Measurements from ENCODE around the gene DIS3L2.
"Not testable (repeated sequence)": the region's sequence is repeated elsewhere in the genome, so short reads cannot be mapped to it uniquely, and the experiment has no call there.

The DIS3L2 gene

DNA sequence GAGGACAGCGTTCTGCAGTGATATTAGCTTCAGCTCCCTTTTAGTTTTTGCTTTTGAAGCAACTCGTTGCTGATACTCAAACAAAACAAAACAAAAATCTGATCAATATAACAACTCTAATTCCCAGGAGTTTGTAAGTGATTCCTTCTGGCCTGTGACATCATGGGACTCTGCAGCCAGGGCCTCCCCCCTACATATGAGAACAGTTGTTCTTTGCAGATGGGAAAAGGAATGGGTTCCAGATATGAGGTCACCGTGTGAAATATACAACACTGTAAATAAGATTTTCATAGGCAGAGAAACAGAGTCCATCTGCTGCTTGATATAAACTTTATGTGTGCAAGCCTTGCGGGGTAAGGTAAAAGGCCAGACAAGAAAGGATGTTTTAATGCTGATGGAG is 56.7 kb downstream of the DIS3L2 start:
- no peak for DNase-seq

DNA sequence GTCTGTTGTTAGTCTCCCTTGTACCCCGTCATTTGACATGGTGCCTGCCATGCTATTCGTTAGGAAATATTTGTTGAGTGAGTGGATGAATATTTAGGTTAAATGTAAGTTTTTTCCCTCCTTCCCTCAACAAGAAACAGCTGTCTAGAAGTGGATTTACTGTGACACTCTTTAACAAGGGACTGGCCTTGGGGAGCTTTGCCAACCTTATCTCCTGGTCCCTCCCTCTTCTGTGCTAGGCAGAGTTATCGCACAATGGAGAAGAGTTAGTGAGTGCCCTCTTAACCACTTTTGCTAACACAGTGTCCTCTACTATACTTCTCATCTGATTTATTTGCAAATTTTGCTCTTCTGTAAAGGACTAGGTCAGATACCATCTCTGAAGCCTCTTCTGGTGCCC is 61.2 kb downstream of the DIS3L2 start:
- DNase-seq = no peak

DNA sequence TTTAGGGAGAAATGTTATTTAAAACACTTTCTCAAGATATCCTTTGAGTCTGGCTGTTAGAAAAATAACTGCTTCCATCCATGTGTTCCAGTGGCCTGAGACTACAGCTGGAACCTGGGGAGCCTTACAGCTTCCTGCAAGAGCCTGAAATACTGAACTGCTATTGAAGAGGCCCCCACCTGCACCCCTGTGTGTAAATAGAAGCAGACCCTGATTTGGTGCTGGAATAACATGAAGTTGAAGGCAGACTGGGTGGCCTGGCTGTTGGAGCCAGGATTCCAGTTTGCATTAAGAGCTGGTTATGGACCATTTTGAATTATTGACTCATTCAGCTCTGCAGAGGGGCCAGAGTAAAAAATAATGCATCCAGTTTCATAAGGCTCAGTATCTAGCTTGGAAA is 61.9 kb downstream of the DIS3L2 start:
- no peak for DNase-seq

DNA sequence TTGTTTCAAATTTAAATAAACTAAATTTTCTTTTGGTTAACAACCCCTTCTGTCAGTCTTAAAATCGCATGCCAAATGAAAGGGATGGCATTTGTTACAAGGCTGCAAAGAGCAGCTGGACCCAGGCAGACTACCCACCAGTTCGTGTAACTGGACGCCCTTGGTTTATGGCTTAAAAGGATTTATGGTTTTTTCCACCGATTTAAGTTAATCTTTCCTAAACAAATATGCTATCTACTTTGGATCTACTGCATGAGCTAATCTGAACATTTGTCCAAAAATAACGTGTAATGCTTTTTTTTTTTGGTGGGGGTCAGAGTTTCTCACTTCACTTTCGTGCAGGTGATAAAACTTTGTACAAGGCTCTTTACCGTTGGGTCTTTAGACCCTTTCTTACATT is 62.9 kb downstream of the DIS3L2 start:
- DNase-seq = no peak

DNA sequence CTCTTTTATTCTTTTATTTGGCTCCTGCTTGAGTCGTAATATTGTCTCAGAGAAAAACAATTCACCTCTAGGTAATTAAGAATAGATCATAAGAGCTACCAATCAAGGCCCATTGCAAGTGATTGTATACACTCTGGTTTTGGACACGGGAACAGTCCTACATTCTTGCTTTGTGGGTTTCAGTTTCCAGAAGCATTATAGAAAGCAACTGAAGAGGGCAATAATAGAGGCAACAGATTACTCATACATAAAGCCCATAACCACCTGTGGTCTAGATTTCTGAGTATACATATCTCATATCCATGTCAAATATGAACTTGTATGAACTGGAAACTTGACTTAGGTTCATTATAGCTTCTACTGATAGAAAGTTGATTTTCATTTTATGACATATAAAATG is 65.4 kb downstream of the DIS3L2 start:
- no peak for DNase-seq

DNA sequence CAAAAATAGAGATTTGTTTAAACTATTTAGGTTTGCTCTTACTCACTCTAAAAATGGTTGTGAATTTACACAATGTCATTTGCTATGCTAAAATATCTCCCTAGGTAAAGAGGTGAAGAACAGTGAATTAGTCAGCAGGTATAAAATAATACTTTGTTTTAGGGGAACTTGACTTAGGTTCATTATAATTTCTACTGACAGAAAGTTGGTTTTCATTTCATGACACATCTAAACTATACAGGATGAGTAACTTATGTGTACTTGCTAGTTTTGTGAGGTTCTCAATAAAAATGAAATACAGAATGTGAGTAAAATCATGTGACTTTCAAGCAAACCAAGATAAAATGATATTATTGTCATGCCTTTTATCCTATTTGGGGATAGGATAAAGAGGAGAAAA is 66.0 kb downstream of the DIS3L2 start:
- no peak for DNase-seq

DNA sequence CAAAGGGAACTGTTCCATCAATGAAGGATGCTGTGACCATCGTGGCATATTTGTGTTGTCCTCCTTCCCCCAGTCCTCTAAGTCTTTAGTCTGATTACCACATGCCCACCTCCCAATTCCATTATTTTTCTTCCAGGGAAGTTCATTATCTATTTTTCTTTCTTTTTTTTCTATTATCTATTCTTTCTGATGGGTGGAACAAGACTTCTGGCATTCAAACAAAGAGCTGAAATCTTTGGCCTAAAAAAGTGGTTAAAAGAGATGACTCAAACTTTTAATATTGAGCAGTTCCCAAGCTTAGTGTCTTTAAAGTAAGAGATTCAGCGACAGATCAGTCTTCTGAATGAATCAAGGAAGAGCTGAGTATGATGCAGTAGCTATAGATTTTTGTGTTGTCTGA is 66.6 kb downstream of the DIS3L2 start:
- no peak for DNase-seq

DNA sequence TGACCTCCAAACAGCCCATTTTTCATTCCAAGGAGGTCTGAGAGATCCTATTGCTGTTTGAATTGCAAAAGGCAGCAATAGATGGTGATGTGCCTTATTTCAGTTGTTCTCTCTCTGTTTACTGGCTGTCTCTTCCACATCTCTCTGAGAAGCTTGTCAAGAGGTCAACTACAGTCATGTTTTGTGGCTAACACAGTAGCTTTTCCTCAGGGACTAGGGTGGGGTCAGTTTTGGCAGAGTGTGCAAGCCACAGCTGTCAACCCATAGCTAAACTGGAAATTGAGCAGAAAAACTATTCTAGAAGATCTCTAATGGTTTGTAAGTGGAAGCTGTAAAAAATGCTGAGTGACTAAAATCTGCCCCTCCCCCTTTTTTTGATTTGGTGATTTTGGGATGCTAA is 67.1 kb downstream of the DIS3L2 start:
- no peak for DNase-seq

DNA sequence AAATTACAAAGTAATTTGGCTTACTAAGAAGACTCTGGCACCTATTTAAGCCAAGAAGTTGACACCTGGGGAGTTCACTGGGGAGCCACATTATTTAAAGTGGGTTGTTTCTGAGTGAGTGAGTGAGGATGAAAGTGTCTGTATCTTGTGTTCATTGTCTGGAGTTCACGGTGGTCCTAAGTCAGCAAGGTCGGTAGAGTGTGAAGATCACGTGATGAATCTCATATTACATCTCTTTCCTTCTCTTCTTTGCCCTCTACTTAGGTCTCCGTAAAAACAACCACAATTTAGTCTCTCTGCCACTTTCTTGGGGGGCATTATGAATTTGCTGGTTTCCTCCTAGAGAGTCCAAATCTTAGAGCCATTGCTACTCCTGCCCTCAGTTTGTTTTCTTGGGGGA is 67.8 kb downstream of the DIS3L2 start:
- no peak for DNase-seq

DNA sequence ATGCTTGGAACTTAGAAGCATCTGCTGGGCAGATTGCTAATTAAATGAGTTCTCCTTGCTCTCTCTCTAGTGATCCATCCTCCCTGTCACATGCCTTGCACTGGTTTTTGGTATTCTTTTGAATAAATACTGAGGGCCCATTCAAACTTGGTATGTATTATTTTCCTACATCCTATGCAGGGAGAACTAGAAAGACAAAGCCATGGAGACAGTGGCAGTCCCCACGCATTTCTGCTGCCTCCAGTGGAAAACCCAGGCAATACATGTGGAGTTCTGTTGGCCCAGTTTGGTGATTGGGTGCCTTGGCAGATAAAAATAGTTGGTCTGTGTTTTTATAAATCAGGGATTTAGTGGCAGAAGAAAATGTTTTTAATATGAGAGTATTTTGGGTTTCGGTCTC is 68.7 kb downstream of the DIS3L2 start:
- no peak for DNase-seq

DNA sequence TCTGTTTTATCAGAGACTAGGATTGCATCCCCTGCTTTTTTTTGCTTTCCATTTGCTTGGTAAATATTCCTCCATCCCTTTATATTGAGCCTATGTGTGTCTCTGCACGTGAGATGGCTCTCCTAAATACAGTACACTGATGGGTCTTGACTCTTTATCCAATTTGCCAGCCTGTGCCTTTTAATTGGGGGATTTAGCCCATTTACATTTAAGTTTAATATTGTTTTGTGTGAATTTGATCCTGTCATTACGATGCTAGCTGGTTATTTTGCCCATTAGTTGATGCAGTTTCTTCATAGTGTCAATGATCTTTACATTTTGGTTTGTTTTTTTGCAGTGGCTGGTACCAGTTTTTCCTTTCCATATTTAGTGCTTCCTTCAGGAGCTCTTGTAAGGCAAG is 73.8 kb downstream of the DIS3L2 start:
- DNase-seq = not testable (repeated sequence)

DNA sequence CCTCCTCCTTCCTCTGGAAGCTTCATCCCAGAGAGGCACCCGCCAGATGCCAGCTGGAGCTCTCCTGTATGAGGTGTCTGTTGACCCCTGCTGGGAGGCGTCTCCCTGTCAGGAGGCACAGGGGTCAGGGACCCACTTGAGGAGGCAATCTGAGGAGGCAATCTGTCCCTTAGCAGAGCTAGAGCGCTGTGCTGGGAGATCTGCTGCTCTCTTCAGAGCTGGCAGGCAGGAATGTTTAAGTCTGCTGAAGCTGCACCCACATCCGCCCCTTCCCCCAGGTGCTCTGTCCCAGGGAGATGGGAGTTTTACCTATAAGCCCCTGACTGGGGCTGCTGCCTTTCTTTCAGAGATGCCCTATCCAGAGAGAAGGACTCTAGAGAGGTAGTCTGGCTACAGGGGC is 75.4 kb downstream of the DIS3L2 start:
- not testable (repeated sequence) for DNase-seq

DNA sequence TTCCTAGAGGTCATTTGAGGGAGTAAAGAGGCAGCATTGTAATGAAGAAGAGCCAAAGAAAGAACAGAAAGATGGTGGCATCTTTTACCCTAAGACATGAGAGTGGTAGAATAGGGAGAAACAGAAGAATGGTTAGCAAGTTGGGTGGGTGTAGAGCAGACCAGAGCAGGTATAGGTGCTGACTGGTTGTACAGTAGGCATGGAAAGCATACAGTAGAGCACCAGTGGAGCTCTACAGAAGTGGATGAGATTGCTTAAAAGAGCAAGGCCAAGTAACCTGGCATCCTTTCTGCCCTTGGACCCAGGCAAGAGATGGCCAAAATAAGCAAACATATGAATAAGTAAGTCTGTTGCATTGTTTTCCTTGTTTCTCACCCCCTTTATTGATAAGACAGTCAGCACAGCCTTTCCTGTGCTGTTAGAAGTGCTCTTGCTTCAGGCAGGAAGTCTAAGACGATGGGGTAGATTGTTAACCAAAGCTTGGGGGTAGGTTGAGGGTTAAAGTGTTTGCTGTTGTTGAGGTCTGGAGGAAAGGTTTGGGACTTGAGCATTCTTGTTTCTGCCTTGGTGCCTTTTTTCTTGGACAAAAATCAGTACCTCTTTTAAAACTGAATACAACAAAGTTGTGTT is 76.9 kb downstream of the DIS3L2 start:
- no peak for DNase-seq

DNA sequence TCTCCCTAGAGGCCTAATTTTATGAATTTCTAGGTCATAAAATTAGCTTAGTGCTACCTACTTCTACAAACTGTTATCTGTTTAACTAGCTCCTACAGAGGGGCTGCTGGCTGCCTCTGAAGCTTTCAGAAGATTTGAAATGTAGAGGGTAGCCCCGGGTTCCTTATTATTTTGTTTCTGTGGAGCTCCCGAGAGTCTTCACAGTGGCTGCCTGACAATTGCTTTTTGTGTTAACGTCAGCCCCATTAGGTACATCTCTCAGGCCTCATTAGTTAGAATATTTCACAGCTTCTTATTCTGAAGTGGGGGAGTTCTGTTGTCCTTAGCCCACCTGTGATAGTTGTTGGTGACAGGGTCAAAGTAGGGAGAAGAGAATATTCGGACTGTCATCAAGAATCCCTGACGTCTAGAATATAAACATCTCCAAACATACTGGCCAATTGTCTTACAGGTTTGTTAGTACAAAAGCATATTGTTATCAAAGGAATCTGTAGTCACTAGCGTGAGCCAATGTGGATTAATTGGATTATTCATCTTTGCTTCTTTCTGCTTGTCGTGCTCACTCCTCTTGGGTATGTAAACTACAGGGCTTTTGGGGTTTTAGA is 77.5 kb downstream of the DIS3L2 start:
- no peak for DNase-seq

DNA sequence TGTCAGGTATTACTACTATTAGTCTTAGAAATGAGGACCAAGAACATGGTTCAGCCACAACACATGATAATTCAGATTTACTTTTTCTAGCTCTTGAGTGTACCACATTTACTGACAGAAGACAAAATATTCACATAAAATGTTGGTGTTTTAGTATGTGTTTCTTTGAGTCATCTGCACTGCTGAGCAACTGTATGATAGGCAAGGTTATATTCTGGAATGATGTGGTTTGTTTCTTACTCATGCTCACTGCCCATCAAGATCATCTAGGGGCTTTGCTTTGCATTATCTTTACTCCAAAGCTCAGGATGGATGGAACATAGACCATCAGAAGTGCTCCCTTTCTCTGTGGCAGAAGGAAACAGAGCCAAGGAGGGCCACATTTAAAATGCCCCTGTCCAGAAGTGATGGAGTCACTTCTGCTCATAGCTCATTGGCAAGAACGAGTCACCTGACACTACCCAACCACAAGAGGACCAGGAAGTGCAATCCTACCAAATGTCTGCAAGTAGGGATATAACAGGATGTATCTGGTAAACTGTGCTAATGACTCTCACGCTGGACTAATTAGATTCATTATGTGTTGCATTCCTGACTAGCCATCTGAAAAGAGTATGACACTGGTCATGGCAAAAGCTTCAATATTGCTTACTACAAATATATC is 81.5 kb downstream of the DIS3L2 start:
- DNase-seq = no peak

DNA sequence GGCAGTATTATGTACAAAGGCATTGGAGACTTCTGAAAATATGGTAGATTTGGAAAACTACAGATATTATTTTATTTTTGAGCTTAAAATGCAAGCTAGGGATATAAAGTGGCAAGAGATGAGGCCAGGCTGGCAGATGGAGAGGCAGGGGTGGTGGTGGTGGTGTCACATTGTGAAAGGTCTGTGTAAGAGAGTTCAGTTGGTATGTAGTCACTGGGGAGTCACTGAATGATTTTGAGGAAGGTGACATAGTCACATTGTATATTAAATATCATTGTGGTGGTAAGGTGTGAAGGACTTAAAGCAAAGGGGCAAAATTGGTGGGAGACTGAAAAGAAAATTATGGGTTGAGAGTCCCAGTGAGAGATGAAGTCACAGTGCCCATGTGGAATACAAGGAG is 82.5 kb downstream of the DIS3L2 start:
- no peak for DNase-seq

DNA sequence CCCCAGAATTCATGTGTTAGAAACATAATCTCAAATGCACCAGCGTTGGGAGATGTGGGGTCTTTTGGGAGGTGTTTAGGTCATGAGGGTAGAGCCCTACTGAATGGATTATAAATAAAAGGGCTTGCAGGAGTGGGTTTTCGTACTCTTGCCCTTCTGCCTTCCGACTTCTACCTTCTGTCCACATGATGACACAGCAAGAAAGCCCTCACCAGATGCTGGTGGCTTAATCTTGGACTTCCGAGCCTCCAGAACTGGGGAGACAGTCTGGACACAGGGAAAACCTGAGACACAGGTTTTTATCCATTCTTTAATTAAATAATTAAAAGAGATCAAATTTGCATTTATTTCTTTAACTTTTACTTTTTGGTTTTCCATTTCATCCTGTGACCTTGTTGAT is 87.8 kb downstream of the DIS3L2 start:
- DNase-seq = no peak

DNA sequence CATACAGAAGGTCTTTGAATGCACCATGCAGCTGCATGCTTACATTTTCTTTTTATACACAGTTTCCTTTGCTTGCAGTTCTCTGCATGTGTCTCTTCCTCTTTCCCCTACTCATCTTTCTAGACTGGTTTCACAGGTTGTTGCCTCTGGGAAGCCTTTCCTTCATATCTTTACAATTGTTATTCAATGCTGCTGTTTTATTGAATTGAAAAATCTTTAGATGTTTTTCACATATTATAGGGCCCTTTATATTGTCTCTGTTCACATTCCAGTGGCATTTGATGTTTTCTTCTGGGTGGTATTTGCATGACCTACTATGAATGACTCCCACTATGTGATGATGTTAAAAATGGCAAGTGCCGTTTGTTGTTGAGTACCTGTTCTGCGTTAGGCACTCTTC is 91.1 kb downstream of the DIS3L2 start:
- DNase-seq = no peak

DNA sequence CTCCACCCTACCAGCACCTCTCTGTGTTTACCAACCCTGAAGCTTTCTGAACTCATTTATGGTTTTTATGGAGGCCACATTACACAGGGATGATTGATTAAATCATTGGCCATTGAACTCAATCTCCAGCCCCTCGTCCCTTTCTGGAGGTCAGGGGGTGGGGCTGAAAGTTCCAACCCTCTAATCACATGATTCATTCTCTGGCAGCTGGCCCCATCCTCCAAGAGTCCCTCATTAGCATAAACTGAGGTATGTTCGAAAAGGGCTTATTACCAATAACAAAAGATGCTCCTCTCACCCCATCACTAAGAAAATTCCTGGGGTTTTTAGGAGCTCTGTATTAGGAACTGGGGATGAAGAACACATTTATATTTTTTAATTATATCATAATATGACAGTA is 92.3 kb downstream of the DIS3L2 start:
- DNase-seq = no peak

DNA sequence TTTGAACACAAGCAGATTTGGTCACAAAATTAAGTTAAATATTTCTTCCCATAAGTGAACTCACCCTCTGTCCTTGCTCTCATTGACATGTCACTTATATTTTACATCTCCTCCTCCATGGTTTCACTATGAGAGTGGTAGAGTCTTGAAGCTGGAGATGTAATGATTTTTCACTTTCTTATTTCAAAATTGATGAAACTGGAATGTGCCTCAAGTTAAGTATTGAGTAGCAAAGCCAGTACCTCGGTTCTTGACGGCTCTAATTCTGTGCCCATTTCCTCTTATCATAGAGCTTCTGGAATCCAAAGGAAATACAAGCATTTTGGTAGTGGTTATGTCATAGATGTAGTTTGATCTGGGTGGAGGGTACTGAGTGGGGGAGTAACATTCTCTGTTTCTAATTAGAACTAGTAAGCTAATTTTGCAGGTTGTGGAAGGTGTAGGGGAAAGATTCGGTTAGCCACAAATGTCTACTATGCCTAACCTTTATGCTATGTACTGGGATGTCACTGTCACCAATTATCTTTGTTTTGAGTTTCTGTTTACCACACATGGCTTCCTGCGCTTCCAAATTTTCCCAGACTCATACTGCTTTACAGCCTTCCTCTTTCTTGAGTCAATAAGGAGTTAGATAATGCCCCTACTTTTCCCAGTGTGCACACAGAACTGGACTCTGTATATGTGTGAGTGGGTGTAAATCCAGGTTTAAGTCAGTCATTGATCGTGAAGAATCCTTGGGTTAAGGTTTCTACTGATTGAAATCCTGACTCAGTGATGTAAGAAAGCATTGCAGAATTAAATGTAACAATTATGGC is 96.8 kb downstream of the DIS3L2 start:
- no peak for DNase-seq

DNA sequence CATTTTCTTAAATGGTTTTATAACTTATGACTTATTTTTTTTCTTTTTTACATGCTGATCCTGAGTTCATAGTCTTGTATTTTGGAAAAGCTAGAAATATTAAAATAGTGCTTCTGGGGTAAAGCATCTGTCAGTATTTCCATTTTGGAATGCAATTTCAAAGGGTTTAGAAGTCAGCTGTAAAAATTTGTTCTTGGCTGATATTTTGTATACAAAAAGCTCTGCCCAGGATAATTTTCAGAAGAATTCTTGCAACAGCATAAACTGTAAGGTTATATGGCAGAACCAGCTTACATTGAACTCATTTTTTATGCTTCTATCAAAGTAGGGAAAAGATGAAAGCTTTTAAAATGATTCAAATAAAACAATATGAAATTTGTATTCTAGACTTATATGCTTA is 97.4 kb downstream of the DIS3L2 start:
- DNase-seq = no peak

DNA sequence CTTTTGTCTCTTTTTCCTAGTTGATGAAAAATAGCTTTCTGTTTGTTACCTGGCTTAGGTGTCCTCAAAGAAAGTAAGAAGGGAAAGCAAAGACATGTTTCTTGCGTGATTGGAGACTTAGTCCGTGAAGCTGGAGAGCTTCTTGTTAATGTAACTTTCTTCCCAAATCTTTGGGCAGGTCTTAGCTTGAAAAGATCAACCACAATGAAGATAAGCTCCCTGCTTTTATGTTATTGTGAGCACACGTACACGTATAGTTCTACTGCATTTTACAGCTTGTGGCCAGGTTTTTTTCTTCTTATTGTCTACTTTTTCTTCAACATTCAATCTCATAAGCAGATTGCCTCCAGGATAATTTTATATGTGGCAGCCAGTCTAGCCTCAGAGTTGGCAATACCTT is 99.8 kb downstream of the DIS3L2 start:
- no peak for DNase-seq

DNA sequence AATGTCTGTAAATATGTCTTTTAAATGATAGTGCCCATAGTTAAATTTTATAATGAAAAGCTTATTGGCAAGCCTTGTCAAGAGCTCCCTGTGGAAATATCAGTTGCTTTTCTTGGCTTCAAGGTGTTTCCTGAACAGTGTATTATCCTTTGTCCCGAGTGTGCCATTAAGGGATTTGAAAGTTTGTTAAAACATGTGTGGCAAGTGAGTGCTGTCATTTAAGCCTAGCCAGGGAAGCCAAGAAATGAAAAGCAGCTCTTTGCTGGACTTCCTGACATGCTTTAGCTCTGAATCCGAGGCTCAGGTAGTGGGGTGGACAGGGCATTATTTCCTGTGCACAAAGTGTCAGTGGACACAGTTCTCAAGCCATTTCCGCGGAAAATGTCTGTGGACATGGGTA is 111.5 kb downstream of the DIS3L2 start:
- no peak for DNase-seq

DNA sequence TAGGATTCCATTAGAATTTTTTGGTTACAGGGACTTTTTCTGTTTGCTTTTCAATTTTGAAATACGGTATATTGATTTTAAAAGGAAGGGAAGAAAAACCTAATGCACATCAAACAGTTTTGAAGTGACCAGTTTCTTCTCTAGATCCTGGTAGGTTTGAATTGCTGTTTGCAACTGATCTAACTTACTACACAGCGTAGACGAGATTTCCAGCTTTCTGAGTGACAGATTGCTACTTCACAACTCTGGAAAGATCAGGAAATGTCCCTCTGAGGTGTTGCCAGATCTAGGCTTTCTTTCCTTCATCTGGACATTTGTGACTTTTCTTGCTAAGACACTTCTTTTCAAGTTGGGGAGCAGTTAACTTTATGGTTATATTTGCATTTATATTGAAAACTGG is 112.2 kb downstream of the DIS3L2 start:
- DNase-seq = no peak

Data from stimulated activated CD4-positive, alpha-beta T cell treated with anti-CD3 and anti-CD28 coated beads, Interleukin-2, amount 100 ng/mL, for 48 hours (primary cell).